Neural cell (in vitro differentiated cells): ENCODE data around the gene ELP4. TPM values are rescaled to one million over a fixed set of nuclear protein-coding genes. Genes with fewer than 3 reads are reported as not detected.

Experiments used
- H2AFZ ChIP-seq: fragments of 200-600, 300-800 bp; sonication (generic), shearing (Covaris generic); 2 replicates; pipeline ENCODE4 v1.6.0; 2014; ENCODE audit warnings: low read depth, mild to moderate bottlenecking, antibody characterized with exemption, low read length, moderate library complexity
- H3F3A ChIP-seq: fragments of 200-600 bp; shearing (Covaris generic); 2 replicates; pipeline ENCODE4 v1.6.1; 2016; ENCODE audit warnings: mild to moderate bottlenecking, moderate library complexity, mixed read lengths, antibody characterized with exemption, low read length; ENCODE audit not compliant: insufficient read depth, poor library complexity, severe bottlenecking
- H3K27ac ChIP-seq: fragments of 200-600, 300-800 bp; sonication (generic), shearing (Covaris generic); 2 replicates; pipeline ENCODE4 v1.5.1; 2014; ENCODE audit warnings: mild to moderate bottlenecking, low read length, moderate library complexity
- H3K27me3 ChIP-seq: fragments of 300-800, 200-600 bp; sonication (generic), shearing (Covaris generic); 2 replicates; pipeline ENCODE4 v1.6.0; 2014; ENCODE audit warnings: mild to moderate bottlenecking, low read depth, low read length, moderate library complexity; ENCODE audit not compliant: insufficient read depth
- H3K36me3 ChIP-seq: fragments of 300-800, 200-600 bp; sonication (generic), shearing (Covaris generic); 2 replicates; pipeline ENCODE4 v1.5.1; 2014; ENCODE audit warnings: mild to moderate bottlenecking, antibody characterized with exemption, low read length, moderate library complexity; ENCODE audit not compliant: insufficient read depth
- H3K4me2 ChIP-seq: fragments of 300-800, 200-600 bp; sonication (generic), shearing (Covaris generic); 2 replicates; pipeline ENCODE4 v1.6.0; 2014; ENCODE audit warnings: mild to moderate bottlenecking, low read length
- H3K4me3 ChIP-seq: fragments of 300-800, 200-600 bp; sonication (generic), shearing (Covaris generic); 2 replicates; pipeline ENCODE4 v1.5.1; 2014; ENCODE audit warnings: mild to moderate bottlenecking, low read length, moderate library complexity
- H3K79me2 ChIP-seq: fragments of 200-600 bp; shearing (Covaris generic); replicated peaks from 2 replicates; pipeline ENCODE4 v1.6.0; 2014; ENCODE audit warnings: mild to moderate bottlenecking, low read length, moderate library complexity; ENCODE audit not compliant: insufficient read depth
- H3K9ac ChIP-seq: fragments of 300-800, 200-600 bp; sonication (generic), shearing (Covaris generic); 2 replicates; pipeline ENCODE4 v1.6.1; 2016; ENCODE audit warnings: mild to moderate bottlenecking, low read length, mixed read lengths
- H3K9me2 ChIP-seq: fragments of 200-600 bp; shearing (Covaris generic); 2 replicates; pipeline ENCODE4 v1.6.1; 2016; ENCODE audit warnings: mild to moderate bottlenecking, low read length, mixed read lengths; ENCODE audit not compliant: insufficient read depth
- H3K9me3 ChIP-seq: fragments of 200-600, 300-800 bp; sonication (generic), shearing (Covaris generic); 2 replicates; pipeline ENCODE4 v1.6.1; 2016; ENCODE audit warnings: mild to moderate bottlenecking, mixed run types, low read length, moderate library complexity, mixed read lengths
- H4K20me1 ChIP-seq: fragments of 200-600 bp; shearing (Covaris generic); 2 replicates; pipeline ENCODE4 v1.6.1; 2016; ENCODE audit warnings: mild to moderate bottlenecking, mixed run types; ENCODE audit not compliant: insufficient read depth
- CTCF ChIP-seq: fragments of 450-650 bp; IDR thresholded peaks from 2 replicates; pipeline ENCODE4 v1.5.1; 2014; ENCODE audit warnings: antibody characterized with exemption, mild to moderate bottlenecking, moderate library complexity; ENCODE audit not compliant: poor library complexity, severe bottlenecking
- EP300 ChIP-seq: fragments of 450-650 bp; conservative IDR thresholded peaks from 2 replicates; pipeline ENCODE4 v1.6.1; 2014; ENCODE audit warnings: antibody characterized with exemption, mild to moderate bottlenecking, moderate library complexity; ENCODE audit not compliant: poor library complexity, severe bottlenecking
- EZH2 ChIP-seq: fragments of 200-600, 300-800 bp; shearing (Covaris generic), sonication (generic); IDR thresholded peaks from 2 replicates; pipeline ENCODE4 v1.6.1; 2014; ENCODE audit warnings: antibody characterized with exemption, low read length, borderline replicate concordance, mild to moderate bottlenecking; ENCODE audit not compliant: insufficient read depth, poor library complexity, severe bottlenecking
- MXI1 ChIP-seq: fragments of 450-650 bp; conservative IDR thresholded peaks from 2 replicates; pipeline ENCODE4 v1.6.1; 2014; ENCODE audit warnings: antibody characterized with exemption, mild to moderate bottlenecking; ENCODE audit not compliant: poor library complexity, severe bottlenecking
- POLR2AphosphoS5 ChIP-seq: IDR thresholded peaks from 2 replicates; pipeline ENCODE4 v1.6.1; 2012
- RAD21 ChIP-seq: fragments of 450-650 bp; conservative IDR thresholded peaks from 2 replicates; pipeline ENCODE4 v1.6.1; 2014; ENCODE audit warnings: antibody characterized with exemption, mild to moderate bottlenecking, moderate library complexity
- REST ChIP-seq: IDR thresholded peaks from 2 replicates; pipeline ENCODE4 v1.6.1; 2012; ENCODE audit warnings: borderline replicate concordance
- SMC3 ChIP-seq: fragments of 450-650 bp; conservative IDR thresholded peaks from 2 replicates; pipeline ENCODE4 v1.6.1; 2014; ENCODE audit warnings: antibody characterized with exemption, mild to moderate bottlenecking, moderate library complexity; ENCODE audit not compliant: poor library complexity
- TAF1 ChIP-seq: IDR thresholded peaks from 2 replicates; pipeline ENCODE4 v1.6.1; 2012; ENCODE audit warnings: low read depth
- polyA plus RNA-seq: library from polyadenylated mRNA; depleted of rRNA; stranded (reverse); fragments of >200 nt; gene quantifications from 2 replicates; pipeline ENCODE4 v1.2.3, GENCODE V29; 2014

ELP4 gene
- polyA plus RNA-seq, 1 donor from 2014 or later, result 30.4 TPM

- H3K4me3 ChIP-seq, result no peak overlapping the region
- H3K79me2 ChIP-seq, result no peaks in the 10 kb centered on the region
- H3K9ac ChIP-seq, result no peak overlapping the region
- no peaks in the 10 kb centered on the region for H3K27me3 ChIP-seq
- no peak overlapping the region for H3K4me2 ChIP-seq
- H3K36me3 ChIP-seq, result no peaks in the 10 kb centered on the region
- no peak overlapping the region for H2AFZ ChIP-seq
- H4K20me1 ChIP-seq, result no peaks in the 10 kb centered on the region
- H3K9me2 ChIP-seq, result no peaks in the 10 kb centered on the region
- H3K27ac ChIP-seq, result no peak overlapping the region
- TF ChIP-seq RAD21 (no peak), MXI1 (no peak), EP300 (no peak), SMC3 (no peak), POLR2AphosphoS5 (no peak), REST (no peak), TAF1 (no peak), EZH2 (no peak), CTCF (no peak)
- H3K9me3 ChIP-seq, result no peaks in the 10 kb centered on the region
- H3F3A ChIP-seq, result no peaks in the 10 kb centered on the region
Observed at GRCh38 chr11:31651208-31651607, 141.6 kb downstream of the ELP4 start.

- H3K79me2 ChIP-seq, result no peaks in the 10 kb centered on the region
- no peaks in the 10 kb centered on the region for H3K9me3 ChIP-seq
- H3K27ac ChIP-seq, result no peak overlapping the region
- H3K4me2 ChIP-seq, result no peak overlapping the region
- H2AFZ ChIP-seq, result no peak overlapping the region
- H3K4me3 ChIP-seq, result no peak overlapping the region
- no peaks in the 10 kb centered on the region for H4K20me1 ChIP-seq
- TF ChIP-seq RAD21 (no peak), MXI1 (no peak), EP300 (no peak), REST (no peak), POLR2AphosphoS5 (no peak), SMC3 (no peak)
- no peaks in the 10 kb centered on the region for H3K36me3 ChIP-seq
- no peaks in the 10 kb centered on the region for H3K9me2 ChIP-seq
- H3K9ac ChIP-seq, result no peak overlapping the region
- H3F3A ChIP-seq, result peaks cover 3% of the 10 kb centered on the region
- no peaks in the 10 kb centered on the region for H3K27me3 ChIP-seq
Observed at GRCh38 chr11:31651822-31652221, 142.3 kb downstream of the ELP4 start.
